ENCODE measurements around the gene DAB1. TPM values are rescaled to one million over a fixed set of nuclear protein-coding genes. Genes with fewer than 3 reads are reported as not detected.

Gene DAB1
- total RNA-seq, 1 donor from 2014 or later = not detected

- H3K27ac Mint-ChIP-seq (ENCODE audit: unreplicated experiment) = no peak overlapping the region
These were observed 62.3 kb downstream of the DAB1 start for GRCh38 chr1:57361516-57361915.

DNA sequence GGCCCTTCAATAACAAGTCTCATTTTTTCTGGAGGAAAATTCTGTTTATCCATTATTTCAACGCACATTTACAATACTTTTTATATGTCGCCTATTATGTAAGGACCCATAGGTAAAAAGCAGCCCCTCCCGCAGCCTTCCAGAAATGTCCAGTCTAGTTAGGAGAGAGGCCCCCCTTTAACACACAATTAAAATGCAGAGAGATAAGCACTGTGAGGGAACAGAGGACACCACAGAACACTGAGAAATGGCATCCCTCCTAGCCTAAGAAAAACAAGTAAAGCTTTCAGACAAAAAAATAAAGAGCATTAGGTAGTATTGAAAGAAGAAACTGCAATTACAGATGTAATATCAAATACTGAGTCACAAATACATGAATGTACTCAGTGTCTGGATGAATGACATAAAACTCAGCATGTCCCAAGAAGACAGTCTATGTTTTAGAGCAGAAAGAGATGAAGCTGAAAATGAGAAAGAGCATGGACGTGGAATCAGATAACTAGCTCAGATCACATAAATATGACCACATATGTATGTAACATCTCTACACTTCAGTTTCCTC is 62.9 kb downstream of the DAB1 start:
- no peaks in the 10 kb centered on the region for H3K4me1 Mint-ChIP-seq (ENCODE audit: low read depth)
- H3K27ac Mint-ChIP-seq (ENCODE audit: unreplicated experiment) = no peak overlapping the region
- H3K9me3 Mint-ChIP-seq (ENCODE audit: low read depth) = peaks cover 16% of the 10 kb centered on the region
- no peak overlapping the region for H3K4me3 Mint-ChIP-seq (ENCODE audit: unreplicated experiment)
- H3K27me3 Mint-ChIP-seq (ENCODE audit: low read depth) = peaks cover 3% of the 10 kb centered on the region
- TF ChIP-seq, protein P1, sequence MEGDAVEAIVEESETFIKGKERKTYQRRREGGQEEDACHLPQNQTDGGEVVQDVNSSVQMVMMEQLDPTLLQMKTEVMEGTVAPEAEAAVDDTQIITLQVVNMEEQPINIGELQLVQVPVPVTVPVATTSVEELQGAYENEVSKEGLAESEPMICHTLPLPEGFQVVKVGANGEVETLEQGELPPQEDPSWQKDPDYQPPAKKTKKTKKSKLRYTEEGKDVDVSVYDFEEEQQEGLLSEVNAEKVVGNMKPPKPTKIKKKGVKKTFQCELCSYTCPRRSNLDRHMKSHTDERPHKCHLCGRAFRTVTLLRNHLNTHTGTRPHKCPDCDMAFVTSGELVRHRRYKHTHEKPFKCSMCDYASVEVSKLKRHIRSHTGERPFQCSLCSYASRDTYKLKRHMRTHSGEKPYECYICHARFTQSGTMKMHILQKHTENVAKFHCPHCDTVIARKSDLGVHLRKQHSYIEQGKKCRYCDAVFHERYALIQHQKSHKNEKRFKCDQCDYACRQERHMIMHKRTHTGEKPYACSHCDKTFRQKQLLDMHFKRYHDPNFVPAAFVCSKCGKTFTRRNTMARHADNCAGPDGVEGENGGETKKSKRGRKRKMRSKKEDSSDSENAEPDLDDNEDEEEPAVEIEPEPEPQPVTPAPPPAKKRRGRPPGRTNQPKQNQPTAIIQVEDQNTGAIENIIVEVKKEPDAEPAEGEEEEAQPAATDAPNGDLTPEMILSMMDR (IDR thresholded peaks at IDR 0.05) = no peak
- H3K36me3 Mint-ChIP-seq (ENCODE audit: low read depth) = peaks cover 1% of the 10 kb centered on the region
- no peak for DNase-seq (ENCODE audit: low spot score)

More at GRCh38 chr1:57361516-57361915, 62.3 kb downstream of the DAB1 start:
- TF ChIP-seq, protein P1 (IDR thresholded peaks at IDR 0.05) = no peak
- DNase-seq (ENCODE audit: low spot score) = no peak
- Mint-ChIP-seq H3K4me1 (ENCODE audit: low read depth) (no peaks in the 10 kb centered on the region), H3K36me3 (ENCODE audit: low read depth) (peaks cover 1% of the 10 kb centered on the region), H3K4me3 (ENCODE audit: unreplicated experiment) (no peak overlapping the region), H3K9me3 (ENCODE audit: low read depth) (peaks cover 16% of the 10 kb centered on the region), H3K27me3 (ENCODE audit: low read depth) (peaks cover 3% of the 10 kb centered on the region)

GRCh38 chr1:57357462-57357861 is 66.4 kb downstream of the DAB1 start:
- DNase-seq (ENCODE audit: low spot score) = no peak
- Mint-ChIP-seq H3K27me3 (ENCODE audit: low read depth) (no peaks in the 10 kb centered on the region), H3K27ac (ENCODE audit: unreplicated experiment) (no peak overlapping the region), H3K4me3 (ENCODE audit: unreplicated experiment) (no peak overlapping the region), H3K9me3 (ENCODE audit: low read depth) (peaks cover 16% of the 10 kb centered on the region), H3K36me3 (ENCODE audit: low read depth) (peaks cover 1% of the 10 kb centered on the region), H3K4me1 (ENCODE audit: low read depth) (no peaks in the 10 kb centered on the region)
- TF ChIP-seq, protein P1 (IDR thresholded peaks at IDR 0.05) = no peak

DNA sequence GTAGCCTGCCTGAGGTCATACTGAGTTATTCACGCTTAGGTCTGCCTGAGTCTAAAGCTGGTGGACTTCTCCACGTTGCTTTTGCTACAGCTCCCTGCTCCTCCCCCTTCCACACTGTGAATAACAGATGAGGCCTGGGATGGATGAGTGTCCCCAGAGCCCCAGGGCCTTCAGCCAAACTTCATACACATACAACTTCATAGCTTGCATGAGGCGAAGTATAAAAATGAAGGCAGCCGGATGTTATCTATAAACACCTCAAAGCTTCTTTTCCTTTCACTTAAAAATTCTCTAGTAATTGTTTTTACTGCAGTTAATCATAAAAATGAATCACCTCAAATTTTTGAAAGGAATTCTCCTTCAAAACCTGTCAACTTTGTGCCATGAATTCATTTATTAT is 70.2 kb downstream of the DAB1 start:
- Mint-ChIP-seq H3K4me3 (ENCODE audit: unreplicated experiment) (no peak overlapping the region), H3K27me3 (ENCODE audit: low read depth) (peaks cover 4% of the 10 kb centered on the region), H3K9me3 (ENCODE audit: low read depth) (peaks cover 6% of the 10 kb centered on the region), H3K36me3 (ENCODE audit: low read depth) (peaks cover 1% of the 10 kb centered on the region), H3K27ac (ENCODE audit: unreplicated experiment) (no peak overlapping the region), H3K4me1 (ENCODE audit: low read depth) (no peaks in the 10 kb centered on the region)
- TF ChIP-seq, protein P1 (IDR thresholded peaks at IDR 0.05) = no peak
- DNase-seq (ENCODE audit: low spot score) = no peak

DNA sequence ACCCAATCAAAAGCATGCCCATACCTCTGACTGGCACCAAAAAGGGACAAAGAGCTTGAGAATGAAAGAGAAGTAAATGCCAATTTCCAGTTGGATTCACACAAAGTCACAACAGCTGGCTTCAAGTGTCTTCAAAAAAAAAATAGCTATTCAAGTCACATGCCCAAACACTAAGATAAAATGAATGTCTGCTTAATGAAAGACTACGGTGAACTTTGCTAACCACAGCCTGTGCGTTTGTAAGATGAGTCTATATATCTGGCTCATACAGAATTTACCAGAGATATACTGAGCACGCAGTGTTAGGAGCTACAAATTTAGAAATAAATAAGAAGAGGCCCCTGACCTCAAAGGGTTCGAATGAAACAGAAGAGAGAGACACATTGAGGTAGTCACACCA is 73.2 kb downstream of the DAB1 start:
- no peak for DNase-seq (ENCODE audit: low spot score)
- Mint-ChIP-seq H3K9me3 (ENCODE audit: low read depth) (no peaks in the 10 kb centered on the region), H3K4me3 (ENCODE audit: unreplicated experiment) (no peak overlapping the region), H3K4me1 (ENCODE audit: low read depth) (no peaks in the 10 kb centered on the region), H3K36me3 (ENCODE audit: low read depth) (no peaks in the 10 kb centered on the region), H3K27me3 (ENCODE audit: low read depth) (peaks cover 11% of the 10 kb centered on the region), H3K27ac (ENCODE audit: unreplicated experiment) (no peak overlapping the region)
- TF ChIP-seq, protein P1 (IDR thresholded peaks at IDR 0.05) = no peak
